OCI-LY1 (cell line): ENCODE measurements around the gene FHOD3.

ENCODE experiments used
- H2AFZ ChIP-seq: fragments of 200-600 bp; sonication (generic), shearing (Covaris generic); 2 replicates; pipeline ENCODE4 v1.6.0; 2014; ENCODE audit warnings: antibody characterized with exemption, mild to moderate bottlenecking, low read length
- H3F3A ChIP-seq: fragments of 200-600 bp; sonication (generic), shearing (Covaris generic); 2 replicates; pipeline ENCODE4 v1.6.0; 2014; ENCODE audit warnings: mild to moderate bottlenecking, antibody characterized with exemption, low read length, moderate library complexity; ENCODE audit not compliant: insufficient read depth
- H3K27ac ChIP-seq: fragments of 200-600 bp; sonication (generic); 2 replicates; pipeline ENCODE4 v1.5.1; 2014; ENCODE audit warnings: low read length, mixed run types, mild to moderate bottlenecking, low read depth; ENCODE audit not compliant: poor library complexity, severe bottlenecking
- H3K27me3 ChIP-seq: fragments of 200-600 bp; sonication (generic); 2 replicates; pipeline ENCODE4 v1.6.0; 2014; ENCODE audit warnings: antibody characterized with exemption, mild to moderate bottlenecking, low read length, moderate library complexity; ENCODE audit not compliant: insufficient read depth
- H3K36me3 ChIP-seq: fragments of 200-600 bp; sonication (generic); 2 replicates; pipeline ENCODE4 v1.6.1; 2014; ENCODE audit warnings: mild to moderate bottlenecking, antibody characterized with exemption, low read length, moderate library complexity, mixed read lengths; ENCODE audit not compliant: insufficient read depth
- H3K4me1 ChIP-seq: fragments of 200-600 bp; sonication (generic); 2 replicates; pipeline ENCODE4 v1.5.1; 2014; ENCODE audit warnings: mild to moderate bottlenecking, low read length, moderate library complexity; ENCODE audit not compliant: insufficient read depth, severe bottlenecking
- H3K4me2 ChIP-seq: fragments of 200-600 bp; sonication (generic), shearing (Covaris generic); 2 replicates; pipeline ENCODE4 v1.6.1; 2014; ENCODE audit warnings: low read length
- H3K4me3 ChIP-seq: fragments of 200-600 bp; sonication (generic); 2 replicates; pipeline ENCODE4 v1.5.1; 2014; ENCODE audit warnings: low read length, low read depth, mild to moderate bottlenecking, mixed read lengths; ENCODE audit not compliant: poor library complexity, severe bottlenecking
- H3K79me2 ChIP-seq: fragments of 200-600 bp; shearing (Covaris generic); 2 replicates; pipeline ENCODE4 v1.6.1; 2016; ENCODE audit warnings: mixed run types, low read length, mixed read lengths; ENCODE audit not compliant: insufficient read depth
- H3K9ac ChIP-seq: fragments of 200-600 bp; sonication (generic), shearing (Covaris generic); 2 replicates; pipeline ENCODE4 v1.6.1; 2014; ENCODE audit warnings: mild to moderate bottlenecking, low read length, mixed read lengths
- H3K9me2 ChIP-seq: fragments of 200-600 bp; sonication (generic), shearing (Covaris generic); 2 replicates; pipeline ENCODE4 v1.6.1; 2014; ENCODE audit warnings: low read depth, mild to moderate bottlenecking, low read length, mixed read lengths
- H3K9me3 ChIP-seq: fragments of 200-600 bp; shearing (Covaris generic); 2 replicates; pipeline ENCODE4 v1.6.1; 2014; ENCODE audit warnings: low read length, mixed read lengths
- H4K20me1 ChIP-seq: fragments of 200-600 bp; sonication (generic), shearing (Covaris generic); 2 replicates; pipeline ENCODE4 v1.6.0; 2016; ENCODE audit warnings: mild to moderate bottlenecking, low read length; ENCODE audit not compliant: insufficient read depth
- CTCF ChIP-seq: fragments of 200-600 bp; sonication (generic), shearing (Covaris generic); IDR thresholded peaks from 2 replicates; pipeline ENCODE4 v1.5.1; 2017; ENCODE audit warnings: mild to moderate bottlenecking, antibody characterized with exemption, low read length, moderate library complexity, mixed read lengths
- EZH2 ChIP-seq: fragments of 200-600 bp; sonication (generic), shearing (Covaris generic); IDR thresholded peaks from 2 replicates; pipeline ENCODE4 v1.8.0; 2017; ENCODE audit warnings: borderline replicate concordance, mixed run types, mild to moderate bottlenecking, antibody characterized with exemption, low read length, moderate library complexity, mixed read lengths

The FHOD3 gene

GRCh38 chr18:36658611-36659010 is 361.1 kb downstream of the FHOD3 start:
- H4K20me1 ChIP-seq, result no peaks in the 10 kb centered on the region
- H3K27ac ChIP-seq, result no peak overlapping the region
- H3F3A ChIP-seq, result no peaks in the 10 kb centered on the region
- H3K36me3 ChIP-seq, result no peaks in the 10 kb centered on the region
- H2AFZ ChIP-seq, result no peak overlapping the region
- no peaks in the 10 kb centered on the region for H3K79me2 ChIP-seq
- 0 out of 2 replicates have a peak, but pooled peaks cover 2% of the 10 kb centered on the region for H3K27me3 ChIP-seq
- H3K4me2 ChIP-seq, result no peak overlapping the region
- TF ChIP-seq CTCF (no peak), EZH2 (no peak)
- H3K4me3 ChIP-seq, result no peak overlapping the region
- H3K9ac ChIP-seq, result no peak overlapping the region
- no peaks in the 10 kb centered on the region for H3K4me1 ChIP-seq
- no peaks in the 10 kb centered on the region for H3K9me2 ChIP-seq
- H3K9me3 ChIP-seq, result no peaks in the 10 kb centered on the region

- H3K4me2 ChIP-seq, result no peak overlapping the region
- no peak overlapping the region for H3K4me3 ChIP-seq
- no peaks in the 10 kb centered on the region for H3K27me3 ChIP-seq
- H3K9ac ChIP-seq, result no peak overlapping the region
- H3K36me3 ChIP-seq, result no peaks in the 10 kb centered on the region
- H3K27ac ChIP-seq, result no peak overlapping the region
- no peaks in the 10 kb centered on the region for H3K9me2 ChIP-seq
- no peaks in the 10 kb centered on the region for H3F3A ChIP-seq
- H3K79me2 ChIP-seq, result no peaks in the 10 kb centered on the region
- no peak overlapping the region for H2AFZ ChIP-seq
- no peaks in the 10 kb centered on the region for H3K4me1 ChIP-seq
- H4K20me1 ChIP-seq, result no peaks in the 10 kb centered on the region
- H3K9me3 ChIP-seq, result no peaks in the 10 kb centered on the region
- no peak for TF ChIP-seq CTCF
These were observed 362.8 kb downstream of the FHOD3 start for GRCh38 chr18:36660311-36660710.

GRCh38 chr18:36661999-36662398 is 364.5 kb downstream of the FHOD3 start:
- no peak for TF ChIP-seq EZH2
- TF ChIP-seq CTCF, result no peak
- Histone ChIP-seq H3K4me3 (no peak overlapping the region), H3K79me2 (no peaks in the 10 kb centered on the region), H4K20me1 (no peaks in the 10 kb centered on the region), H3K4me2 (no peak overlapping the region), H3K4me1 (no peaks in the 10 kb centered on the region), H2AFZ (no peak overlapping the region), H3F3A (no peaks in the 10 kb centered on the region), H3K27ac (no peak overlapping the region), H3K9ac (no peak overlapping the region), H3K27me3 (no peaks in the 10 kb centered on the region), H3K36me3 (no peaks in the 10 kb centered on the region), H3K9me2 (no peaks in the 10 kb centered on the region), H3K9me3 (no peaks in the 10 kb centered on the region)
